ENCODE measurements around the gene PIH1D1. TPM values are rescaled to one million over a fixed set of nuclear protein-coding genes. Genes with fewer than 3 reads are reported as not detected.

Gene PIH1D1
- total and polyA plus RNA-seq, 5 donors, result 34.9 to 43.8 (median 37.2) TPM

GRCh38 chr19:49425178-49425577 lies 26.4 kb downstream of the PIH1D1 start, which contains the start of gene GFY:
Gene GFY, plus strand, starts transcription at chr19:49425388. Its CDS starts 1,043 bp downstream, at chr19:49426431.
- ATAC-seq (no peak), DNase-seq (peak in 1 of 3 donors; percentile 16)
- H3K27ac ChIP-seq (ENCODE audit: low read length), result no peak within 1 kb of the TSS
- no peaks in the 10 kb centered on the region for H3K27me3 ChIP-seq (ENCODE audit: control insufficient read depth, insufficient read depth)
- 60% methylated on average over 7 of the region's 7 CpGs for WGBS
- no peaks in the 10 kb centered on the region for H3K9me3 ChIP-seq (ENCODE audit: control insufficient read depth, low read length)
- no peak within 1 kb of the TSS for H3K4me3 ChIP-seq (ENCODE audit: low read length)
- intact Hi-C loops (cut with DNase I), result loop anchor here in 1 of 4 donors (5.0 to 10.0 kb wide), 2 partner anchors 33 to 200 kb away; no protein-coding TSS in a partner anchor
- H3K4me1 ChIP-seq (ENCODE audit: control insufficient read depth, insufficient read depth, low read length), result no peaks in the 10 kb centered on the region

- intact Hi-C loops (cut with DNase I), result loop anchor here in 1 of 4 donors (10.0 kb wide), 1 partner anchor 199 kb away; no protein-coding TSS in a partner anchor
- WGBS, result 12% methylated on average over 3 of the region's 3 CpGs
- H3K27me3 ChIP-seq (ENCODE audit: control insufficient read depth, insufficient read depth), result no peaks in the 10 kb centered on the region
Observed at GRCh38 chr19:49423985-49424303, 27.7 kb downstream of the PIH1D1 start.

GRCh38 chr19:49423071-49423984 lies 28.3 kb downstream of the PIH1D1 start, which contains the start of gene PTH2:
Gene PTH2, minus strand, starts transcription at chr19:49423441. Its CDS starts 102 bp downstream, at chr19:49423339.
- Histone ChIP-seq H3K9me3 (ENCODE audit: control insufficient read depth, low read length) (no peaks in the 10 kb centered on the region), H3K27me3 (ENCODE audit: control insufficient read depth, insufficient read depth) (no peaks in the 10 kb centered on the region), H3K4me1 (ENCODE audit: control insufficient read depth, insufficient read depth, low read length) (no peaks in the 10 kb centered on the region), H3K27ac (ENCODE audit: low read length) (no peak within 1 kb of the TSS), H3K4me3 (ENCODE audit: low read length) (peak within 1 kb of the TSS; percentile 0)
- ATAC-seq (no peak), DNase-seq (peak in 1 of 3 donors; percentile 26)
- intact Hi-C loops (cut with DNase I), result loop anchor here in 1 of 4 donors (10.0 kb wide), 1 partner anchor 199 kb away; no protein-coding TSS in a partner anchor
- 6% methylated on average over 42 of the region's 42 CpGs for WGBS

More at GRCh38 chr19:49423985-49424303, 27.7 kb downstream of the PIH1D1 start:
- ATAC-seq (no peak), DNase-seq (no peak)
- H3K4me1 ChIP-seq (ENCODE audit: control insufficient read depth, insufficient read depth, low read length), result no peaks in the 10 kb centered on the region
- H3K4me3 ChIP-seq (ENCODE audit: low read length), result no peak overlapping the region
- H3K9me3 ChIP-seq (ENCODE audit: control insufficient read depth, low read length), result no peaks in the 10 kb centered on the region
- no peak overlapping the region for H3K27ac ChIP-seq (ENCODE audit: low read length)

- 2% methylated on average over 58 of the region's 58 CpGs for WGBS
- H3K27ac ChIP-seq (ENCODE audit: low read length), result no peak overlapping the region
- H3K27me3 ChIP-seq (ENCODE audit: control insufficient read depth, insufficient read depth), result no peaks in the 10 kb centered on the region
- peak; percentile 52 to 67 for ATAC-seq
- H3K9me3 ChIP-seq (ENCODE audit: control insufficient read depth, low read length), result no peaks in the 10 kb centered on the region
- no peaks in the 10 kb centered on the region for H3K4me1 ChIP-seq (ENCODE audit: control insufficient read depth, insufficient read depth, low read length)
- DNase-seq, result peak; percentile 46 to 78 (median 73)
- H3K4me3 ChIP-seq (ENCODE audit: low read length), result peak overlapping the region; percentile 0
- intact Hi-C loops (cut with DNase I), result loop anchor here in 1 of 4 donors (10.0 kb wide), 1 partner anchor 198 kb away; no protein-coding TSS in a partner anchor
Observed at GRCh38 chr19:49422407-49423070, 29.1 kb downstream of the PIH1D1 start.

GRCh38 chr19:49421878-49422202 lies 29.8 kb downstream of the PIH1D1 start:
- Histone ChIP-seq H3K27me3 (ENCODE audit: control insufficient read depth, insufficient read depth) (no peaks in the 10 kb centered on the region), H3K27ac (ENCODE audit: low read length) (no peak overlapping the region), H3K9me3 (ENCODE audit: control insufficient read depth, low read length) (no peaks in the 10 kb centered on the region), H3K4me1 (ENCODE audit: control insufficient read depth, insufficient read depth, low read length) (no peaks in the 10 kb centered on the region), H3K4me3 (ENCODE audit: low read length) (no peak overlapping the region)
- ATAC-seq (no peak), DNase-seq (no peak)
- 16% methylated on average over 3 of the region's 3 CpGs for WGBS
- intact Hi-C loops (cut with DNase I), result loop anchor here in 1 of 4 donors (10.0 kb wide), 1 partner anchor 197 kb away; no protein-coding TSS in a partner anchor

- no peaks in the 10 kb centered on the region for H3K27me3 ChIP-seq (ENCODE audit: control insufficient read depth, insufficient read depth)
- peak; percentile 70 to 87 for ATAC-seq
Observed at GRCh38 chr19:49421039-49421877, 30.4 kb downstream of the PIH1D1 start.

GRCh38 chr19:49420227-49420626 lies 31.4 kb downstream of the PIH1D1 start:
- Histone ChIP-seq H3K27ac (ENCODE audit: low read length) (no peak overlapping the region), H3K9me3 (ENCODE audit: control insufficient read depth, low read length) (no peaks in the 10 kb centered on the region), H3K4me1 (ENCODE audit: control insufficient read depth, insufficient read depth, low read length) (no peaks in the 10 kb centered on the region), H3K4me3 (ENCODE audit: low read length) (no peak overlapping the region), H3K27me3 (ENCODE audit: control insufficient read depth, insufficient read depth) (no peaks in the 10 kb centered on the region)
- no peak for ATAC-seq
- intact Hi-C loops (cut with DNase I), result loop anchor here in 1 of 4 donors (10.0 kb wide), 1 partner anchor 195 kb away; no protein-coding TSS in a partner anchor
- WGBS, result 66% methylated on average over 2 of the region's 2 CpGs
- DNase-seq, result no peak

More at GRCh38 chr19:49421039-49421877, 30.4 kb downstream of the PIH1D1 start:
- Histone ChIP-seq H3K4me1 (ENCODE audit: control insufficient read depth, insufficient read depth, low read length) (no peaks in the 10 kb centered on the region), H3K4me3 (ENCODE audit: low read length) (peak overlapping the region; percentile 4), H3K9me3 (ENCODE audit: control insufficient read depth, low read length) (no peaks in the 10 kb centered on the region), H3K27ac (ENCODE audit: low read length) (no peak overlapping the region)
- intact Hi-C loops (cut with DNase I), result loop anchor here in 1 of 4 donors (10.0 kb wide), 1 partner anchor 196 kb away; no protein-coding TSS in a partner anchor
- peak; percentile 80 to 93 (median 90) for DNase-seq
- WGBS, result 8% methylated on average over 48 of the region's 48 CpGs

- Histone ChIP-seq H3K27ac (ENCODE audit: low read length) (no peak overlapping the region), H3K4me1 (ENCODE audit: control insufficient read depth, insufficient read depth, low read length) (no peaks in the 10 kb centered on the region), H3K27me3 (ENCODE audit: control insufficient read depth, insufficient read depth) (no peaks in the 10 kb centered on the region), H3K9me3 (ENCODE audit: control insufficient read depth, low read length) (no peaks in the 10 kb centered on the region), H3K4me3 (ENCODE audit: low read length) (no peak overlapping the region)
- DNase-seq, result no peak
- intact Hi-C loops (cut with DNase I), result no loop called here
- 82% methylated on average over 2 of the region's 2 CpGs for WGBS
- no peak for ATAC-seq
Observed at GRCh38 chr19:49419173-49419572, 32.4 kb downstream of the PIH1D1 start.

GRCh38 chr19:49418511-49418910 lies 33.1 kb downstream of the PIH1D1 start:
- DNase-seq (no peak), ATAC-seq (no peak)
- Histone ChIP-seq H3K27me3 (ENCODE audit: control insufficient read depth, insufficient read depth) (no peaks in the 10 kb centered on the region), H3K4me1 (ENCODE audit: control insufficient read depth, insufficient read depth, low read length) (no peaks in the 10 kb centered on the region), H3K27ac (ENCODE audit: low read length) (no peak overlapping the region), H3K4me3 (ENCODE audit: low read length) (no peak overlapping the region), H3K9me3 (ENCODE audit: control insufficient read depth, low read length) (no peaks in the 10 kb centered on the region)
- intact Hi-C loops (cut with DNase I), result no loop called here
- WGBS, result 85% methylated on average over 5 of the region's 5 CpGs

GRCh38 chr19:49417088-49417487 lies 34.5 kb downstream of the PIH1D1 start:
- ATAC-seq (no peak), DNase-seq (no peak)
- Histone ChIP-seq H3K27ac (ENCODE audit: low read length) (no peak overlapping the region), H3K27me3 (ENCODE audit: control insufficient read depth, insufficient read depth) (no peaks in the 10 kb centered on the region), H3K4me3 (ENCODE audit: low read length) (no peak overlapping the region), H3K9me3 (ENCODE audit: control insufficient read depth, low read length) (no peaks in the 10 kb centered on the region), H3K4me1 (ENCODE audit: control insufficient read depth, insufficient read depth, low read length) (no peaks in the 10 kb centered on the region)
- WGBS, result 62% methylated on average over 7 of the region's 7 CpGs
- intact Hi-C loops (cut with DNase I), result no loop called here
